ENCODE results near the gene TTF1. TPM values are rescaled to one million over a fixed set of nuclear protein-coding genes. Genes with fewer than 3 reads are reported as not detected.

The TTF1 gene
- total and polyA plus RNA-seq, 10 of the 15 experiments (the other 5 are each of a cell fraction or from before 2014, with no cell fraction given) = 11.3 to 25.5 (median 16.0) TPM

GRCh38 chr9:132424857-132425674 is 18.4 kb upstream of the TTF1 start:
- POLR2A ChIA-PET = no interaction called here
- TF ChIP-seq NFXL1 (IDR thresholded peaks at IDR 0.05; ENCODE audit: borderline replicate concordance) = no peak
- TF ChIP-seq ZBTB11 (CRISPR knock-in tag; IDR thresholded peaks at IDR 0.05) = no peak
- no peak for TF ChIP-seq SRF (IDR thresholded peaks at IDR 0.05; ENCODE audit: low read depth in 2 of 2, low read length in 2 of 2)
- no peak for TF ChIP-seq GATAD2B (conservative IDR thresholded peaks at IDR 0.05; ENCODE audit: low read depth)
- TF ChIP-seq NBN (IDR thresholded peaks at IDR 0.05) = no peak
- TF ChIP-seq NR2C1 (IDR thresholded peaks at IDR 0.05) = no peak
- TF ChIP-seq MXI1 (IDR thresholded peaks at IDR 0.05; ENCODE audit: low read depth, low read length) = no peak
- TF ChIP-seq CREM (IDR thresholded peaks at IDR 0.05; ENCODE audit: low read depth) = no peak
- TF ChIP-seq SREBF2 (IDR thresholded peaks at IDR 0.05; ENCODE audit: low read length) = no peak
- no peak for TF ChIP-seq RELB (IDR thresholded peaks at IDR 0.05; ENCODE audit: low read depth)
- no peak for TF ChIP-seq LARP7 (IDR thresholded peaks at IDR 0.05)
- no peak for TF ChIP-seq ESRRA (IDR thresholded peaks at IDR 0.05; ENCODE audit: low read length)
- TF ChIP-seq MEF2B (IDR thresholded peaks at IDR 0.05; ENCODE audit: partially characterized antibody, poor library complexity, severe bottlenecking) = no peak
- no peak for TF ChIP-seq TARDBP (IDR thresholded peaks at IDR 0.05; ENCODE audit: borderline replicate concordance)
- no peak for TF ChIP-seq SP1 (IDR thresholded peaks at IDR 0.05; ENCODE audit: low read depth, low read length)
- no peak for TF ChIP-seq SMAD5 (IDR thresholded peaks at IDR 0.05; ENCODE audit: low read depth)
- TF ChIP-seq ZBTB4 (CRISPR knock-in tag; IDR thresholded peaks at IDR 0.05) = no peak

More at GRCh38 chr9:132424857-132425674, 18.4 kb upstream of the TTF1 start:
- no TSS peak for BruUV-seq (replicated peaks)
- H3K36me3 ChIP-seq (ENCODE audit: control insufficient read depth in 2 of 2, insufficient read depth in 2 of 2, low read length in 1 of 2) = no peaks in the 10 kb centered on the region
- no peak overlapping the region for H3K4me2 ChIP-seq (ENCODE audit: control insufficient read depth, insufficient read depth)
- no peak overlapping the region for H2AFZ ChIP-seq (ENCODE audit: control insufficient read depth, low read depth, low read length)
- intact Hi-C loops (cut with micrococcal nuclease; ENCODE audit: unreplicated experiment) = no loop called here
- CTCF ChIA-PET = no interaction called here
- WGBS (ENCODE audit: insufficient coverage, insufficient replicate concordance, low lambda C conversion rate, missing lambda C conversion rate) = 25% methylated on average over 22 of the region's 22 CpGs
- peaks cover 3 to 4% of the 10 kb centered on the region in 2 experiments; a peak in 3 of 4 replicates for H3K27me3 ChIP-seq (replicated peaks in 1 of 2; ENCODE audit: control insufficient read depth in 2 of 2, insufficient read depth in 2 of 2, low read length in 1 of 2)
- H3K4me1 ChIP-seq (ENCODE audit: control insufficient read depth, insufficient read depth, low read length) = no peaks in the 10 kb centered on the region
- DNase-seq (ENCODE audit: low read depth, low spot score) (no peak), ATAC-seq (no peak), FAIRE-seq (no peak)
- RAD21 ChIA-PET (ENCODE audit: unreplicated experiment) = no interaction called here
- H3K27ac ChIP-seq (ENCODE audit: control insufficient read depth, insufficient read depth) = no peak overlapping the region
- H4K20me1 ChIP-seq (ENCODE audit: control insufficient read depth, insufficient read depth) = no peaks in the 10 kb centered on the region
- SMC1A ChIA-PET (ENCODE audit: uncharacterized antibody, unreplicated experiment) = interaction anchor here (0.6 kb wide), 1 partner anchor 501 kb away, joined by 3 read pairs; no protein-coding TSS in a partner anchor
- no peaks in the 10 kb centered on the region for H3K79me2 ChIP-seq (ENCODE audit: control insufficient read depth, insufficient read depth, low read length)
- H3K4me3 ChIP-seq = no peak overlapping the region
- no peak overlapping the region for H3K9ac ChIP-seq (ENCODE audit: control insufficient read depth, insufficient read depth, low read length)
- no peaks in the 10 kb centered on the region for H3K9me3 ChIP-seq (replicated peaks; ENCODE audit: control insufficient read depth, insufficient read depth, low read length)
- in situ Hi-C loops (cut with MboI) = loop anchor here (5.0 kb wide), 1 partner anchor 377 kb away; no protein-coding TSS in a partner anchor

All from GM12878 (cell line).